IMR-90 (cell line): ENCODE results near the gene NFAT5. TPM values are rescaled to one million over a fixed set of nuclear protein-coding genes. Genes with fewer than 3 reads are reported as not detected.

ENCODE experiments used
- ATAC-seq: fragments of 200-7000 bp; cut with Tn5 transposase; 2 replicates; pipeline ENCODE4 v1.9.1; 2020; ENCODE audit warnings: low read depth, mild to moderate bottlenecking, moderate library complexity
- BruUV-seq: library from RNA; stranded (reverse); fragments of 400-500 nt; replicated peaks from 2 replicates; lab custom pipeline; 2021; lab: Mats Ljungman, UMichigan
- CTCF ChIA-PET: fragments of 300-600 bp; formaldehyde crosslinking; extraction: SDS; loops from one replicate; lab custom pipeline; 2021; ENCODE audit warnings: antibody characterized with exemption; lab: Yijun Ruan, JAX
- POLR2A ChIA-PET: fragments of 300-600 bp; sonication (Branson Sonifier 250); formaldehyde crosslinking; loops from one replicate; lab custom pipeline; 2022; ENCODE audit warnings: antibody characterized with exemption; ENCODE audit not compliant: unreplicated experiment; lab: Charles Lee
- DNase-seq: peaks from one replicate; pipeline ENCODE4 v3.0.0; 2013
- H2AFZ ChIP-seq: replicated peaks from 2 replicates; pipeline ENCODE3; 2013; ENCODE audit warnings: low read length, mild to moderate bottlenecking; ENCODE audit not compliant: poor library complexity
- H2AK5ac ChIP-seq: 2 replicates; pipeline ENCODE4 v1.6.1; 2013; ENCODE audit warnings: low read depth, low read length, inconsistent platforms
- H2AK9ac ChIP-seq: replicated peaks from 2 replicates; pipeline ENCODE3; 2013; ENCODE audit warnings: mild to moderate bottlenecking, low read depth, low read length, moderate library complexity; ENCODE audit not compliant: poor library complexity
- H2BK120ac ChIP-seq: 2 replicates; pipeline ENCODE4 v1.6.1; 2013; ENCODE audit warnings: low read depth, low read length, inconsistent platforms
- H2BK15ac ChIP-seq: 3 replicates; pipeline ENCODE4 v1.6.1; 2013; ENCODE audit warnings: low read depth, low read length, inconsistent platforms
- H2BK20ac ChIP-seq: 2 replicates; pipeline ENCODE4 v1.6.1; 2013; ENCODE audit warnings: low read depth, mild to moderate bottlenecking, inconsistent platforms, low read length, moderate library complexity
- H2BK5ac ChIP-seq: 2 replicates; pipeline ENCODE4 v1.6.1; 2013; ENCODE audit warnings: mild to moderate bottlenecking, low read depth, low read length, inconsistent platforms; ENCODE audit not compliant: poor library complexity, severe bottlenecking
- H3K14ac ChIP-seq: replicated peaks from 2 replicates; pipeline ENCODE4 v1.6.1; 2013; ENCODE audit warnings: low read depth, low read length, inconsistent platforms
- H3K18ac ChIP-seq: 2 replicates; pipeline ENCODE4 v1.6.1; 2013; ENCODE audit warnings: low read depth, low read length, control low read depth
- H3K23ac ChIP-seq: 2 replicates; pipeline ENCODE4 v1.6.1; 2013; ENCODE audit warnings: low read depth, low read length, inconsistent platforms
- H3K27ac ChIP-seq: 2 replicates; pipeline ENCODE4 v1.5.1; 2013; ENCODE audit warnings: mild to moderate bottlenecking, control low read depth, low read length; ENCODE audit not compliant: insufficient read depth
- H3K27me3 ChIP-seq: 2 replicates; pipeline ENCODE4 v1.6.1; 2013; ENCODE audit warnings: low read length; ENCODE audit not compliant: control insufficient read depth, insufficient read depth
- H3K36me3 ChIP-seq: 2 replicates; pipeline ENCODE4 v1.6.1; 2013; ENCODE audit warnings: low read length, mixed read lengths; ENCODE audit not compliant: control insufficient read depth, insufficient read depth
- H3K4ac ChIP-seq: 2 replicates; pipeline ENCODE4 v1.6.1; 2013; ENCODE audit warnings: low read depth, low read length, inconsistent platforms
- H3K4me1 ChIP-seq: 2 replicates; pipeline ENCODE4 v1.6.1; 2013; ENCODE audit warnings: low read length, mixed read lengths; ENCODE audit not compliant: control insufficient read depth, insufficient read depth
- H3K4me2 ChIP-seq: 2 replicates; pipeline ENCODE4 v1.6.1; 2013; ENCODE audit warnings: low read depth, mild to moderate bottlenecking, control low read depth, low read length, moderate library complexity
- H3K4me3 ChIP-seq: 2 replicates; pipeline ENCODE4 v1.5.1; 2013; ENCODE audit warnings: low read depth, mild to moderate bottlenecking, control low read depth, low read length, moderate library complexity; ENCODE audit not compliant: insufficient read depth
- H3K56ac ChIP-seq: 2 replicates; pipeline ENCODE4 v1.6.1; 2013; ENCODE audit warnings: low read length, inconsistent platforms; ENCODE audit not compliant: insufficient read depth; ENCODE audit errors: extremely low read depth
- H3K79me1 ChIP-seq, 2 experiments: 2 replicates each; pipeline ENCODE4 v1.6.1; 2013; ENCODE audit warnings: low read length in 2 of 2, inconsistent platforms in 1 of 2, low read depth in 1 of 2
- H3K9ac ChIP-seq: 2 replicates; pipeline ENCODE4 v1.6.1; 2013; ENCODE audit warnings: low read depth, low read length, control low read depth
- H3K9me1 ChIP-seq: 2 replicates; pipeline ENCODE4 v1.6.1; 2013; ENCODE audit warnings: low read length, inconsistent platforms; ENCODE audit not compliant: insufficient read depth
- H3K9me3 ChIP-seq: 2 replicates; pipeline ENCODE4 v1.6.1; 2013; ENCODE audit warnings: low read length; ENCODE audit not compliant: control insufficient read depth, insufficient read depth
- H4K20me1 ChIP-seq: 2 replicates; pipeline ENCODE4 v1.6.1; 2013; ENCODE audit warnings: low read length, inconsistent platforms; ENCODE audit not compliant: insufficient read depth
- H4K5ac ChIP-seq: 2 replicates; pipeline ENCODE4 v1.6.1; 2013; ENCODE audit warnings: mild to moderate bottlenecking, low read depth, low read length, control low read depth
- H4K8ac ChIP-seq, 2 experiments: 2 replicates each; pipeline ENCODE4 v1.6.1; 2013; ENCODE audit warnings: low read depth in 2 of 2, low read length in 2 of 2, control low read depth in 1 of 2, inconsistent platforms in 1 of 2
- H4K91ac ChIP-seq: 2 replicates; pipeline ENCODE4 v1.6.1; 2013; ENCODE audit warnings: low read depth, low read length, inconsistent platforms; ENCODE audit not compliant: insufficient read depth
- BHLHE40 ChIP-seq: fragments of 150-350 bp; IDR thresholded peaks from 2 replicates; pipeline ENCODE4 v1.6.1; 2016; ENCODE audit warnings: mild to moderate bottlenecking, low read depth, low read length
- CEBPB ChIP-seq: IDR thresholded peaks from 2 replicates; pipeline ENCODE4 v1.6.1; 2012; ENCODE audit warnings: low read depth, low read length, improper control_type of control experiment
- CHD1 ChIP-seq: IDR thresholded peaks from 2 replicates; pipeline ENCODE4 v1.6.1; 2012; ENCODE audit warnings: low read depth, low read length, improper control_type of control experiment
- CTCF ChIP-seq: conservative IDR thresholded peaks from 2 replicates; pipeline ENCODE4 v1.5.1; 2012; ENCODE audit warnings: mild to moderate bottlenecking, low read depth, low read length, improper control_type of control experiment
- ELK1 ChIP-seq: fragments of 150-350 bp; IDR thresholded peaks from 2 replicates; pipeline ENCODE4 v1.6.1; 2016; ENCODE audit warnings: low read depth, mild to moderate bottlenecking, low read length, moderate library complexity, borderline replicate concordance
- MAFK ChIP-seq: IDR thresholded peaks from 2 replicates; pipeline ENCODE4 v1.6.1; 2012; ENCODE audit warnings: low read depth, low read length, improper control_type of control experiment
- MAZ ChIP-seq: IDR thresholded peaks from 2 replicates; pipeline ENCODE4 v1.6.1; 2012; ENCODE audit warnings: low read depth, mild to moderate bottlenecking, low read length, improper control_type of control experiment, moderate library complexity, borderline replicate concordance
- MXI1 ChIP-seq: IDR thresholded peaks from 2 replicates; pipeline ENCODE4 v1.6.1; 2012; ENCODE audit warnings: low read depth, mild to moderate bottlenecking, low read length, moderate library complexity, borderline replicate concordance
- NFE2L2 ChIP-seq: fragments of 150-350 bp; IDR thresholded peaks from 2 replicates; pipeline ENCODE4 v1.6.1; 2016; ENCODE audit warnings: low read depth, mild to moderate bottlenecking, low read length
- POLR2A ChIP-seq: IDR thresholded peaks from 2 replicates; pipeline ENCODE4 v1.6.1; 2012; ENCODE audit warnings: mild to moderate bottlenecking, low read depth, low read length
- RAD21 ChIP-seq: IDR thresholded peaks from 2 replicates; pipeline ENCODE4 v1.6.1; 2012; ENCODE audit warnings: low read length, improper control_type of control experiment
- RCOR1 ChIP-seq: IDR thresholded peaks from 2 replicates; pipeline ENCODE4 v1.6.1; 2012; ENCODE audit warnings: mild to moderate bottlenecking, low read length, improper control_type of control experiment; ENCODE audit not compliant: insufficient replicate concordance
- RFX5 ChIP-seq: IDR thresholded peaks from 2 replicates; pipeline ENCODE4 v1.8.0; 2012; ENCODE audit warnings: low read depth, mild to moderate bottlenecking, low read length, moderate library complexity
- SMC3 ChIP-seq: fragments of 150-350 bp; IDR thresholded peaks from 2 replicates; pipeline ENCODE4 v1.6.1; 2016; ENCODE audit warnings: low read depth, mild to moderate bottlenecking, antibody characterized with exemption, low read length, moderate library complexity
- USF2 ChIP-seq: fragments of 150-350 bp; IDR thresholded peaks from 2 replicates; pipeline ENCODE4 v1.6.1; 2017; ENCODE audit warnings: mild to moderate bottlenecking, antibody characterized with exemption, low read length, low read depth
- WGBS, 2 experiments: methylation state at CpG; one replicate each; pipeline versions ENCODE4 v1.1.5 to v1.1.7; 2013; ENCODE audit warnings: missing lambda C conversion rate in 2 of 2; ENCODE audit not compliant: insufficient read length in 1 of 2; ENCODE audit errors: extremely low coverage in 2 of 2; 5-methylcytosine and 5-hydroxymethylcytosine counted together
- dilution Hi-C: fragments of 300-500 bp; cut with HindIII; formaldehyde crosslinking; loops from one replicate; pipeline ENCODE4 v1.14.3; 2018; ENCODE audit warnings: low sequenced_read_pairs; ENCODE audit not compliant: unreplicated experiment
- in situ Hi-C: fragments of 300-500 bp; cut with MboI; formaldehyde crosslinking; loops from 3 replicates; pipeline ENCODE4 v1.14.3; 2019; ENCODE audit warnings: low sequenced_read_pairs, inconsistent platforms, mixed read lengths
- intact Hi-C: fragments of 100-400 bp; cut with micrococcal nuclease; formaldehyde crosslinking; loops from 2 replicates; pipeline ENCODE4 v1.10.0; 2022
- polyA plus RNA-seq, 3 experiments: library from polyadenylated mRNA; depleted of rRNA; stranded (reverse); fragments of >200 nt; gene quantifications; 2 replicates each; pipeline ENCODE4 v1.2.3, GENCODE V29; 2012; ENCODE audit warnings: low replicate concordance in 1 of 3
- total RNA-seq: library from RNA; depleted of rRNA; stranded (reverse); fragments of >200 nt; gene quantifications from 2 replicates; pipeline ENCODE4 v1.2.3, GENCODE V29; 2012

NFAT5 gene
- total and polyA plus RNA-seq, 2 of the 4 experiments (the other 2 are of a cell fraction): 10.9 to 20.1 TPM

- Histone ChIP-seq H3K4ac (no peak overlapping the region), H3K27me3 (no peaks in the 10 kb centered on the region), H2BK5ac (no peak overlapping the region), H3K36me3 (no peaks in the 10 kb centered on the region), H3K9ac (no peak overlapping the region), H2AFZ (no peak overlapping the region), H2BK15ac (no peak overlapping the region), H2BK120ac (no peak overlapping the region), H3K4me1 (no peaks in the 10 kb centered on the region), H4K8ac (no peak overlapping the region), H3K4me3 (no peak overlapping the region), H2AK9ac (no peak overlapping the region), H4K20me1 (no peaks in the 10 kb centered on the region), H4K91ac (no peak overlapping the region), H3K9me3 (no peaks in the 10 kb centered on the region), H3K56ac (no peak overlapping the region), H3K14ac (no peak overlapping the region), H4K5ac (no peak overlapping the region), H3K27ac (no peak overlapping the region), H2AK5ac (no peak overlapping the region), H3K18ac (no peak overlapping the region), H2BK20ac (no peak overlapping the region), H3K79me1 (no peaks in the 10 kb centered on the region), H3K4me2 (no peak overlapping the region), H3K23ac (no peak overlapping the region), H3K9me1 (no peaks in the 10 kb centered on the region)
- no peak for ATAC-seq
- DNase-seq: no peak
- in situ Hi-C loops: no loop called here
- ChIA-PET POLR2A (no interaction called here), CTCF (no interaction called here)
- no peak for TF ChIP-seq RCOR1
- no peak for TF ChIP-seq MXI1
- TF ChIP-seq MAZ: no peak
- TF ChIP-seq NFE2L2: no peak
- no peak for TF ChIP-seq MAFK
- no peak for TF ChIP-seq RFX5
- TF ChIP-seq ELK1: no peak
- TF ChIP-seq USF2: no peak
- no peak for TF ChIP-seq RAD21
- no peak for TF ChIP-seq CHD1
- TF ChIP-seq BHLHE40: no peak
- no peak for TF ChIP-seq SMC3
- no peak for TF ChIP-seq POLR2A
- TF ChIP-seq CTCF: no peak
- no peak for TF ChIP-seq CEBPB
- 100% methylated on average over 1 of the region's 2 CpGs; no CpG with 5 or more reads in 1 of the 2 experiments for WGBS, 2 experiments
- BruUV-seq: no TSS peak
- dilution Hi-C loops: no loop called here
- intact Hi-C loops: no loop called here
Measured at GRCh38 chr16:69554495-69554894, 11.3 kb upstream of the NFAT5 start.
